ENCODE measurements around the gene FGF4.

Gene FGF4, protein sequence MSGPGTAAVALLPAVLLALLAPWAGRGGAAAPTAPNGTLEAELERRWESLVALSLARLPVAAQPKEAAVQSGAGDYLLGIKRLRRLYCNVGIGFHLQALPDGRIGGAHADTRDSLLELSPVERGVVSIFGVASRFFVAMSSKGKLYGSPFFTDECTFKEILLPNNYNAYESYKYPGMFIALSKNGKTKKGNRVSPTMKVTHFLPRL

DNA sequence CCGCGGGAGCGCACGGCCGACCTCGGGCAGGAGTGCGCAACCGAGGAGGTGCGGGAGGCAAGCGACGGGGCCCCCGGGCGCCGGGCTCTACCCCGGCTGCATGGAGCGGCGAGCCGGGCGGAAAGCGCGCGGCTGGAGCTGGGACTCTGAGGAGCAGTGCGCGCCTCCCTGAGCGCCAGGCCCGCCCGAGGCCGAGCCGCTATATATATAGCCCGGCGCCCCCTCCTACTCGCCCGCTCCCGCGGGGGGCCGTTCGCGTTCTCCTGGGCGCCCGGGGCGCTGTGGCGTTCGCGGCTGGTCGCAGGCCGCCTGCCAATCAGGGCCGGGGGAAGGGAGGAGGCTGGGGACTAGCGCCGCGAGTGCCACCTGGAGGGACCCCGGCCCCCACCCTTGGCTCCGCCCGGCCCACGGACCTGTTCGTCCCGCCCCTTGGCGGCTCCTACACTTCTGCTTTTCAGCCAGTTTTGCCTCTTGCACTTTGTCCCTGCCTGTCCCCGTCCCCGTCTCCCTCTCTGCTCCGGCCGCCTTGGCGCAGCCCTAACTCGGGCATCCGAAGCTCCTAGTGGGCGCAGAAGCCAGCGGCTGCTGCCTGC, at the start of gene FGF4:
Gene FGF4 (minus strand): TSS at position 179 of the 593 bp plus-strand sequence. CDS start 257 bp downstream, outside the sequence.
- DNase-seq = no peak

DNA sequence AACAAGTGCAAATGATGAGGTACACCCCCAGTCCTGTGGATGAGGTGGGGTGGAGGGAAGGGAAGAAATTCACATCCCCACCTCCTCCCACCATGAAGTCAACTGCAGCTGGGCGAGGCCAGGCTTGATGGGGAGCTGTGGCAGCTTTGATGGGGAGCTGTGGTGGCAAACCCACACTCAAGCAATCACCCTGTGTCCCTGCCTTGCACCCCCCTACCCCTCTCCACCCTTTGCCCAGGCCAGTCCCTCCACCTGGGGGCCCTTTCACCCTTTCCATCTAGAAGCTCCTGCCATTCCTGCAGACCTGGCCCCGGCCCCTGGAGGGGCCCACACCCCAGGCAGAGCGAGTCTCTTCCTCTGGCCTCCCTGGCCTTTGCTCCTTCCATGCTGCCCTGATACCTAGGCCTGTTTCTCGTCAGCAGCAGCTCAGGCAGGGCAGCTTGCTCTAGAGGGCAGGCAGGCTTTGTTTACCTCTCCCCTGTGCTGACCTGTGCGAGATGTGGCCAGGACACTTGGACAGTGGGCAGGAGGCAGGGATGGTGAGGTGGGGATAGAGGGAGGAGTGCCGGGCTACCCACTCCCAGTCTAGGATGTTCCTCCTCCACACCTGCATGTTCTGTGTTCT, 48.6 kb upstream of the FGF4 start:
- DNase-seq = no peak

DNA sequence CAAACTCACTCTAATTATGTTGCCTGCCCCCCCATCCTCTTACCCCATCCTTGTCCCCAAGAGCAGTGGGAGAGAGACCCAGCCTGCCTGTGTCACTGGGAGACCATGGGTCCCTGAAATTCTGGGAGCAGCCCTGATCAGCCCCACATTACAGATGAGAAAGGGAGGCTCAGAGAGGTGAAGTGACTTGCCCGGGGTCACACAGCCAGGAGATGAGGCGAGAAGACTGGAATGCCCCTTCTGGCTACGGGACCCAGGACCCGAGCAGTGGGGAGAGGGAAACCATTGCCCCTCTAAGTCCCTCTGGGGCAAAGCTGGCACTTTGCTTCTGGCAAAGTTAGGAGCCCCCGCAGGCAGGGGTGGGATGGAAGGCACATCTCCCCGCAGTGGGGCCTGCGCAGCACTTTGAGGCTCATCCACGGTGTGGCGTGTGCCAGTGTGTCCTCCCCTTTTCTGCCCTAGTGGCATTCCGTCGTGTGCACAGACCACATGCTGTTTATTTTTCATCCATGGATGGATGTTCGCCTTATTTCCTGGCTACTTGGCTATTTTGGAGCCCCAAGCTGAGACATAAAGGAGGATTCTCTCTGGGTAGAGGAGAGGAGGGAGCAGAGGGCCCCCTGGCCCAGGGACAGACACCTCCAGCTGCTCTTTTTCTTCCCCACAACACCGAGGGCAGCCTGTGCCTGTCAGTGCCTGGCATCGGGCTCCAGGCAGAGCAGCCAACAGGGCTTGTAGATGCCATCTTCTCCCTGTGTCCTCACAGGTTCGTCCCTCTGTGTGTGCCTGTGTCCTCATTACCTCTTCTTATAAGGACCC, 47.7 kb upstream of the FGF4 start:
- no peak for DNase-seq

DNA sequence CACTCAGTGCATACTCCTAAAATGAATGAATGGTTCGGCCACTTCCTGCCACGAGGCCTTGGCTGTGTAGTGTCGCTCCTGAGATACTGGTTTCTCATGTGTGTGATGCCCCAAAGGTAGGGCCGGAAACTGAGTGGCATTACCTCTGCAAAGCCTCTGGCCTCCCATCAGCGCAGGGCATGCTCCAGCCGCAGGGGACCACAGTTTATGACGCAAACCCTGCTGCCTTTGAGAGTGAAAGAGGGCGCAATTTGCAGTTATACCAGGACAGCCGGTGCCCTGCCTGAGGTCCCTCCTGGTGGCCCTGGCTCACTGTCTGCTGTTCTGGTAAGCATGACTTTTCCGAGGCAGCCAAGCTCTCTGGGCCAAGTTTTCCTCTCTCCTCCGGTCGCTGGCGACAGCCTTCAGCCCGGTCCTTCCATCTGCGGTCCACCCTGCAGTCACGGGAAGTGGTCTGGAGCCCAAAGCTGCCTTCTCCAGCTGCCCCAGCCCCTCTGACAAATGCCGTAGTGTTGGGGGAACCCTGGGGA, 46.4 kb upstream of the FGF4 start:
- DNase-seq = no peak

DNA sequence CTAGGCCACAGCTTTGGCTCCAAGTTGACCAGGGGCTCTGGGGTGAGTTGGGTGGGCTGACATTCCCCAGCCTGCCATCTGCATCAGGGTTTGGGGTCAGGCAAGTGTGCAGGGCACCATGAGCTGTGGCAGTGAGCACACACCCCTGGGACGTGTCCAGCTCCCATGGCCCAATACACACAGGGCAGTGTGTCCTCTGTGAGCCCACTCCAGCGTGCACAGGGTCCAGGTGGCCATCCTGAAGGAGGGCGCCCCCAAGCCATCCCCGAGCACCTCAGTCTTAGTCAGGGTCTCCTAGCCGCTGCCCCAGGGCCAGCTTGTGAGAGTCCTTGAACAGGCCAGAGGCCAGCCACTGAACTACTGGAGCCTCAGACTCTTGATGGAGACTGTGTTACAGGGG, 45.3 kb upstream of the FGF4 start:
- no peak for DNase-seq

DNA sequence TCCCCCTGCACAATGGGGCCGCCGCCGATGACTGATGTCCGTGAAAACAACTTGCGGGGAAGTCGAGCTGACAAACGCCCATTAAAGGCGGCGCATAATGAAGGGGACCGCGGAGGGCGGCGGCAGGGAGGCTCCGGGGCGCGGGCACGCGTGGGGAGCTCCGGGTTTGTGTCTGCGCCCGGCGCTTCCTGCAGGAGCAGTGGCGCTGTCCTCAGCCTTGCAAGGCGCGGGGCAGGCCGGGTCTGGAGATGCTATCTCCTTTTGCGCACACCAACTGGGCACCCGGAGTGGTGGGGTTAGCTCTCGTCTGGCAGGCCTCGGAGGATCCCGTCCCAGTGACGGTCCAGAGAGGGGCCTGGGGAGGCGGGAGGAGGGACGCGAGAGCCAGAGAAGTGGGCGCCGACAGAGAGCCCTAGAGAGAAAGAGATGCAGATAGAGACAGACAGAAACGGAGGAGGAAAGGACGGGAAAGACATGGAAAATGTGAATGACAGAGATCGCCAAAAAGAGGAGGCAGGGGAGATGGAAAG, 44.5 kb upstream of the FGF4 start:
- DNase-seq = no peak

DNA sequence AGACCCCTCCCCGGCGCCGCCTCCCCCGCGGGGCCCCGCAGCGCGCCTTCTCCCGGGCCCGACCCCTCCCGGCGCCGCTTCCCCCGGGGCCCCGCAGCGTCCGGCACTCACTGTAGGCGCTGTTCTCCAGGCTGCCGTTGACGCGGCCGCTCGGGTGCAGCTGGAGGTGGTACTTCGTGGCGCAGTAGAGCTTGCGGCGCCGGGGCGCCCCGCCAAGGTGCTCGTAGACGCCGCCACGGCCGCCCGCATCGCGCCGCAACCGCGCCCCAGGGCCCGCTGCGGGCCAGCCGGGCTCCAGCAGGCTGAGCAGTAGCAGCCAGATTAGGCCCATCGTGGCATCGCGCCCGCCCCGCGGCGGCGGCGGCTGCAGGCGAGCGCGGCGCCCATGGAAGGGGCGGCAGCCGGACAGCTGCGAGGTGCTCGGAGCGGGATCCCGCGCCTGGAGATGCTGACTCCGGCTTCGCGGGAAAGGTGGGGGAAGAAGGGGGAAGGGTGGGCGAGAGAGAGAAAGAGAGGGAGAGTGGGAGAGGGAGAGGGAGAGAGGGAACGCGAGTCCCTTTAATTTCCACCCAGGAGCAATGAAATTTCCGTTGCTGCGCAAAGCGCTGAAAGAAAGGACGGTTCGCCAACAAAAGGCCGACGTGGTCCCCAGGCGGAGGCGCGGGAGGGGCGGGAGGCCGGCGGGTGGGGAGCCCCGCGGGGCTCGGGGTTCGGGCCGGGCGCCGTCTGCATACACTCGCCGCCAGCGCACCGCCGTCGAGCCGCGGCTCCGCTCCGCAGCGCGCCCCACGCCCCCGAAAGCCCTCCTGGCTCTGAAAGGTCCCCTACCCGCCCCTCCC, 43.7 kb upstream of the FGF4 start, which contains the start of gene FGF3:
Gene FGF3 (minus strand): TSS at position 814 of the 839 bp plus-strand sequence. CDS start 483 bp downstream, at position 331.
- no peak for DNase-seq

DNA sequence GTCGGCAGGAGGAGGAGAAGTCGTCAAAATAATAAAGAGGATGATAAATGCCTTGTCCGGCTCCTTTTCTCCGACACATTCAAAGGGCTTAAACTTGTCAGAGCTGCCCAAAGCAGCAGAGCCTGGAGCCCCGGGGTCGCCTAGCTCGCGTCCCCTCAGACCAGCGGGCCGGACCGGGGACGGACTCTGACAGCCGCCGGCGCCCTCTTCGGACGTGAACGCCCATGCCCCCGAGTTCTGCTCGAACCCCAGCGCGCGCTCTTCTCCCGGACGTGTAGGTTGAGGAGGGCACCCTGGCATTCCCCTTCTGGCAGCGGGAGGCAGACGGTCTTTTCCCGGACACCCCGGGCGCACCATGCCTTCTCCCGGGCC, 43.1 kb upstream of the FGF4 start:
- no peak for DNase-seq

DNA sequence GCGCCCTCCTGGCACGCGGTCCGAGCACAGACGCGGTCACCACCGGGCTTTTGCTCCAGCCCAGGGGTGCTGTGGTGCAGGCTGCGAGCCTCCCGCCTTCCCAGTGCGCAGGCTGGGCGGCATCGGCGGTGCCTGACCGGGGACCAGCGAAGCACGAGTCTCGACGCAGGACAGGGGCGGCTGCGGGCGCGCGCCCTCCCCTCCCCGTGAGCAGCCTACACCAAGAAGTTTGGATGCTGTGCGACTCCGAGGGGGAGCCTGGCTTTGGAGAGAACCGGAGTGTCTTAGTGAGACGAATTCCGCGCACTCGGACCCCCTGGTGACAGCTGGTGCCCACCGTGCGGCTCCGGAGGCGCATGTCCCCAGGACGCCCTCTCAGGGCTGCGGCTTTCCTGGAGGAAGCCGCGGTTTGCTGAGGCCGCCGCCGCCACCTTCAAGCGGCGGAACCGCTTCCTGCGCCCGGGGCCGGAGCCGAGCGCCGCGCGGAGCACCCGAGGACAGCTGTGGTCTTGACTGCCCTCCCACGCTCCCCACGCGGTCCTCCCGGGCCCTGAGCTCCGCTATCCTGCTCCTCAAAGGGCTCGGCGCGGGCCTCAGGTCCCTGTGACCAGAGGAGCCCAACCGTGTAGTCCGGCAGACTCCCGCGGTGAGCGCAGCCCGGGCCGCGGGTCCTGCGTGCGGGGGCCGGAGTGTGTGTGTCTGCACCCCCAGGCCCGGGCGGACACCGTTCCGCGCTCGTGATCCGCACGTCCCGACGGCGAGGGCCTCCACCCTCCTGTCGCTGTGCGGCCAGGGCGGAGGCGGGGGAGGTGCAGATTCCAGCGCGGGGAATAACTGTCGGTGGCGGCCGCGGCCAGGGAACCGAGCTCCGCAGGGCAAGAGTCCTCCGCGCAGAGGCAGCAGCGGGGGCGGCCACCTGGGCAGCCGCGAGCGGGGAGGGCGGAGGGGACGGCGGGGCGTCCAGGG, 42.4 kb upstream of the FGF4 start:
- DNase-seq = no peak

DNA sequence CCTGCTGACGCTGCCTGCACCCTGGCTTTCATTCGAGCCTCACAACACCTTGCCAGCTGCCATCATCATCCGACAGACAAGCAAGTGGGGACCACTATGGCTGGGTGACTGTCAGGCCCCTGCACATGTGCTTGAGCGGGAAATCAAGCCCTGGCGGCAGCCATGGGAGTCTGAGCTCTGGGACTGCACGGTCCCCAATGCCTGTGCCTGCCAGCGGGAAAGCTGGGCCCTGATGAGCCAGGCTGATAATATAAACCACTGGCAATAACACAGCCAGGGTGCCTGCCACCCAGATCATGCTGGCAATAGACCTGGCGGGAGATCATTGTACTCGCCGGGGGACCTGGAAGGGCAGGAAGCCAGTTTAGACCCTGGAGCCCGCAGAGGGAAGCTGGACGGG, 41.5 kb upstream of the FGF4 start:
- DNase-seq = no peak

DNA sequence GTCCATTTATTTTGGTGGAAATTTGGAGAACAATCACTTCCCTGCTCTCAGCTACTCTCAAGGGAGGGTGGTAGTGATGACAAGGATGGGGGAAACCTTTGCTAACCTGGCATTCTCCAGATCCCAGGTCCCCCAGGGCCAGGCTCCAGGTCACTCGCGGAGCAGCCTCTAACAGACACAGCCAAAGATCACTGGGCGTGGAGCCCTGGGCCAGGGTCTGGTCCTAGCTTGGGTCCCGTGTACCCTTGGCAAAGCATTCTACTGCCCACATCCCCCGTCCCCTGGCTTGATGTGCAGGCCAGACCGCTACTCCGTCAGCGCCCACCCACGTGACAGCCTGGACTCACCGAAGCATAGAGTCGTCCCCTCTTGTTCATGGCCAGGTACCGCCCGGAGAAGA, 40.8 kb upstream of the FGF4 start:
- no peak for DNase-seq

DNA sequence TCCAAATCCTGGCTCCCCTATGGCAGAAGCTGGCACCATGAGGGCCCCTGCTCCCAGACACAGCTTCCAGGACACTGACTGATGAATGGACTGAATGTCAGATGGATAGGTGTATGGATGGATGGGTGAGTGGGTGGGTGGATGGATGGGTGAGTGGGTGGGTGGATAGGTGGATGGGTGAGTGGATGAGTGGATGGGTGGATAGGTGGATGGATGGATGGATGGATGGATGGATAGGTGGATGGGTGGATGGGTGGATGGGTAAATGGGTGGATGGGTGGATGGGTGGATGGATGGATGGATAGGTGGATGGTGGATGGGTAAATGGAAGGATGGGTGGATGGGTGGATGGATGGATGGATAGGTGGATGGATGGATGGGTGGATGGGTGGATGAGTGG, 39.8 kb upstream of the FGF4 start:
- no peak for DNase-seq

DNA sequence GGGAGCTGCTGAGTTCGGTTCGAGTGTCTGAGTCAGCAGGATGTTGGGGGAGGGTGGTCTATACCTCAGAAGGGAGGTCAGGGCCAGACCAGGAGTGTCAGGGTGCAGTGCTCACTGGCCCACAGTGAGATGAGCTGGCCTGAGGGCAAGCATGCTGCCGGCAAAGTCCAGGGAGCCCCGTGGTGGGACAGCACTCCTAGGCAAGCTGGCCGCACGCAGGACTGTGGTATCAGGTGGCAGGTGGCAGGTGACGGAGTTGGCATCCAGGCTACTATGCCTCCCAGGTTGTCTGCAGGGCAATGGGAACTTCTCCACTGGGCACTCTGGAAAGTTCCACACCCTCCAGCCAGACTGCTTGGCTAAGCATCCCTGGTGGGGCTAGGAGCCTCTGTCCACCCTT, 39.3 kb upstream of the FGF4 start:
- DNase-seq = no peak

DNA sequence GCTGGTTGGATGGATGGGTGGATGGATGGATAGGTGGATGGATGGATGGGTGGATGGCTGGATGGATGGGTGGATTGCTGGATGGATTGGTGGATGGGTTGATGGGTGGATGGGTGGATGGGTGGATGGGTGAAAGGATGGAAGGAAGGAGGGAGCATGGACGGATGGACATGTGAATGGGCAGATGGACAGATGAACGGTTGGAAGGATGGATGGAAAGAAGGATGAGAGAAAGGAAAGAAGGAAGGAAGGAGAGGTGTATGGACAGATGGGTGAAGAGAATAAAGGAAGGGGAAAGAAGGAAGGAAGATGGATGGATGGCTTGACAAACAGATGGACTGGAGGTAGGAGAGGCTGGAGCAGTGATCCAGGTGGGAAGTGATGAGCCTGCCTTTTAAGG, 38.7 kb upstream of the FGF4 start:
- no peak for DNase-seq

DNA sequence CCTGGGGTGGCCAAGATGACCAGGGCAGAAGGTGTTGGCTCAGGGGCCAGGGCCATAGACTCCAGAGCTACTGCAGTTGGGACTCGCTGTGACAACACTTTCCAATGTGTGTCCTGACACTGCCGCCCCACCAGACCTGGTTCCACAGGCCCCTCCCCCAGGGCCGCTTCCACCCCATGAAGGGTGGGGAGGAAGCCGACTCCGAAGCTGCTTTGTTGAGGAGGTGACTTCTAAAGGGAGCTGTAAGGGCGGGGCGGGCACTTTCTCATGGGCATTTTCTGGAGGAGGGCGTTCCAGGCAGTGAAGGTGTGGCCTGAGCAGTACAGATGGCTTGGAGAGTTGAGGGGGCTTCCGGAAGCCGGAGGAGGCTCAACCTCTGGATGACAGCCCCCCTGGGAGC, 37.8 kb upstream of the FGF4 start:
- no peak for DNase-seq

DNA sequence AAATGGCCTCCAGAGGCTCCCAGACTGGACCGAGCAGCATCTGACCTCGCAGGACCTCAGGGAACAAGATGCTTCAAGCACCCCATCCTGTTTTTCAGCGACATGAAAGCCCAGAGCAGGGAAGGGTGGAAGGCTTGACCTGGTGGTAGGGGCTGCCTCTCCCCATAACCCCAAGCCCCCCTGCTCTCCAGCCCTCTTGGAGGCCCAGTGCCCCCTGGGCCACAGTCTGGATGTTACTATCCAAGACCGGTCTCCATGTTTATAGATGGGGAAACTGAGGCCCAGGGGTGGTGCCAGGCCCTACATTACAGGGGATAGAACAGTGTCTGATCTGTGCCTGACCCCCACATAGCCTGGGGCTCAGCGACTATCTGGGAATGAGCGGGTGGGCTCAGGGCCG, 37.1 kb upstream of the FGF4 start:
- no peak for DNase-seq

DNA sequence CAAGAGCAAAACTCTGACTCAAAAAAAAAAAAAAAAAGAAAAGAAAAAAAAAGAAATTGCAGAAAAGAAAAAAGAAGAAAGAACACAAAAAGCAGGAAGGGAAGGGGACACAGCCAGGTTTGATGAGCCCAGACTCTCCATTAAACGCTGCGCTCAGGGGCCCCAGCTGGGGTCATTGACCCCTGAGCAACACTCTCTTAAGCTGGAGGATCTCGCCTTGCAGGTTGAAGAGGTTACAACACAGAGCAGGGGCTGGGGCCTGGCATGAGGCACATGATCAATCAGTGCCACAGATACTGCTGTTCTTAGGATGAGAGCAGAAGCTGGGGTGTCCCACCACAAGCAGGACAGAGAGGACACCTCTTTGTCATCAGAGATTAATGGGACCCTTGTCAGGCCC, 36.3 kb upstream of the FGF4 start:
- no peak for DNase-seq

DNA sequence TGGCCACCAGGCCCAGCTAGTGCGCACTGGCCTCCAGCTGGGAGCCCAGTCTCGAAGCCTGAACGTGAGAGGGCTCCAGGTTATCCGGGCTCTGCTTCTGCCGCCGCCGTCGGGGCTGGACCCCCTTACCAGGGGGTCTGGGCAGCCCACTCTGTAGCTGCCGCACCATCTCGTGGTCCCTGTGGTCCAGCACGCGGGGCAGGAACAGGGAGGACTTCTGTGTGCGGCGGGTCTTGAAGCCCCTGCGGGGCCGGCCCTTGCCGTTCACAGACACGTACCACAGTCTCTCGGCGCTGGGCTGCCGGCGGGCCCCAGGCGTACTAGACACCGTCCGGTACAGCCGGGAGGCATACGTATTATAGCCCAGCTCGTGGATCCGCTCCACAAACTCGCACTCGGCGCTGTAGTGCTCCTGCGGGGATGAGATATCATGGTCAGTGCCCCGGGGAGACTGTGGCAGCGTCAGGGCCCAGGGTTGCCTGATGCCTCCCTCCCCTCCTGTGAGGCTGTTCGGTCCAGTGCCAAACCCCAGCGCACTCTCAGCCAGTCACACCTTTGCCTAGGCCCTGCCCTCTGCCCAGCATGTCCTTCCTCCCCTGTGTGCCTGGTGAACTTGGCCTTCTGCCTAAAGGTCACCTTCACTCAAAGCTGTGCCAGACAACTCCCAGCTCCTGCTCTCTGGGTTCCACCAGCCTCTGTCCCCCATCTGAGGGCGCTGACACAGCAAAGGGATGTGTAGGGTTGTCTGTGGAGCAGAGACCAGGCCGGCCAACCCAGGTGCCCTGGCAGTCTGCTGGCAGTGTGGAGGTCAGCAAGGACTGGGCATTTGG, 35.4 kb upstream of the FGF4 start:
- no peak for DNase-seq

DNA sequence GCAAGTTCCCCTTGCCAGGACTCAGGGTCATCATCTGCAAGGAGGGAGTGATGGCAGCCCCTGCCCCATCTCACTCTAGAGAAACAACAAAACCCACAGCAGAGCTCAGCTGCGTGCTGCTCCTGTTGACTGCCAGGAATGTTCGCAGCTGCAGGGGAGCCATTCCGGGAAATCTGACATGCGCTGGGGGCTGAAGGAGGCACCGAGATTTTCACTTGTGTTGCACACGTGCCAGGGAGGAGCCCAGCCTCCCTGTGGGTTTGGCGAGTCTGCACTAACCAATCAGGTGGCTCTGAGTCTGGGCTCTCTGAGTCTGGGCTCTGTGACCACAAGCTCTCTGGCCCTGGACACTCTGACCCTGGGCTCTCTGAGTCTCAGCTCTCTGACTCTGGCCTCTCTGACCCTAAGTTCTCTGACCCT, 33.5 kb upstream of the FGF4 start:
- DNase-seq = no peak
